GM21390 (cell line): ENCODE data around the gene E2F4.
A peak's percentile ranks its signal among the peaks of the same experiment; 100 is the strongest.

Source experiments
- ATAC-seq: cut with Tn5 transposase; IDR thresholded peaks from one replicate; pipeline ENCODE4 v1.9.1; 2021; ENCODE audit not compliant: unreplicated experiment

E2F4 gene

GRCh38 chr16:67207249-67208091 is 15.5 kb downstream of the E2F4 start:
- no peak for ATAC-seq

- no peak for ATAC-seq
Observed at GRCh38 chr16:67208154-67208896, 16.4 kb downstream of the E2F4 start.

- no peak for ATAC-seq
Observed at GRCh38 chr16:67209565-67209964, 17.6 kb downstream of the E2F4 start.

DNA sequence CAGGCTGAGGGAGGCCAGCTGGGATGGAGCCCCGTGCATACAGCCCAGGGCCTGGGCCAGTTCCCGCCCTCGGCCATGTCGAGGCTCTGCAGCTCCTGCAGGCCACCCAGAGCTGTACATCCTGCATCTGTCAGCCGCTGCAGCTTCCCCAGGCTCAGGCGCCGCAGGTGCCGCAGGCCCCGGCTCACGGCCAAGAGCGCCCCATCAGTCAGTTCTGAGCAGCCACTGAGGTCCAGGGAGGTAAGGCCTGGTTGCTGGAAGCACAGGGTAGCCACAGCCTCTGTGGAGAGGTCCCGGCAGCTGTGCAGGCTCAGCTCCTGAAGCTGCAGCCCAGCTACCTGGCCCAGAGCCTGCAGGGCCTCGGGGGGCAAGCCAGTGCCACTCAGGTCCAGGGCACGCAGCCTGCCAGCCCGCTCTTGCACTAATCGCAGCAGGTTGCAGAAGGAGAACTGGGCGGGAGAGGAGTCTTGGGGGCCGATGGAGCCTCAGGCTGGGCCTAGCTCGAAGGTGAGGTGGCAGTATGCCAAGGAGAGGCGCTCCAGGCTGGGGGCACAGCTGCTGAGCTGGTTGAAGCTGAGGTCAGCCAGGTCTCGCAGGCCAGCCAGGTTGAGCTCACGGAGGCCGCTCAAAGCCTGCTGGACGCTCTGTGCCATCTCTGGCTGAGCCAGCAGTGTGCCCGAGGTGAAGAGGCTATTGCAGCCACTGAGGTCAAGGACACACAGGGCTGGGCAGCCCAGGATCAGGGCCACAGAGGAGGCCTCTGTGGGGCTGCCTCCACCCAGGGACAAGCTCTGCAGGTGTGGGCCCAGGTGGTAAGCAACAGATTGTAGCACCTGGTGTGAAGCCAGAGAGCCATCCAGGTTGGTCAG is 18.3 kb downstream of the E2F4 start:
- no peak for ATAC-seq

- ATAC-seq: no peak
Observed at GRCh38 chr16:67211674-67212073, 19.7 kb downstream of the E2F4 start.

DNA sequence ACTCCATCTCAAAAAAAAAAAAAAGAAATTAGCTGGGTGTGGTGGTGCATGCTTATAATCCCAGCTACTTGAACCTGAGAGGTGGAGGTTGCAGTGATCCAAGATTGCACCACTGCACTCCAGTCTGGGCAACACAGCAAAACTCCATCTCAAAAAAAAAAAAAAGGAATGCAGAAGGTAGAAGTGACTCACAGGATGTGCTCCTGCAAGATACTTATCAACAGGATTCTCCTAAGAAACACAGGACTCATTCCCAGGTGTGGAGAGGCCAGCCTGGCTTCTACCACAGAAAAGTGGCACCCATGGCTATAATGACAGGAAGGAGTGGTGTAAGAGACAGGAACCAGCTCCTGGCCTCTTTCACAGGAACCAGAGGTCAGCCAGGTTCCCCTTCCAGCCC is 20.8 kb downstream of the E2F4 start:
- ATAC-seq: no peak

- ATAC-seq: no peak
Observed at GRCh38 chr16:67213197-67214019, 21.5 kb downstream of the E2F4 start.

DNA sequence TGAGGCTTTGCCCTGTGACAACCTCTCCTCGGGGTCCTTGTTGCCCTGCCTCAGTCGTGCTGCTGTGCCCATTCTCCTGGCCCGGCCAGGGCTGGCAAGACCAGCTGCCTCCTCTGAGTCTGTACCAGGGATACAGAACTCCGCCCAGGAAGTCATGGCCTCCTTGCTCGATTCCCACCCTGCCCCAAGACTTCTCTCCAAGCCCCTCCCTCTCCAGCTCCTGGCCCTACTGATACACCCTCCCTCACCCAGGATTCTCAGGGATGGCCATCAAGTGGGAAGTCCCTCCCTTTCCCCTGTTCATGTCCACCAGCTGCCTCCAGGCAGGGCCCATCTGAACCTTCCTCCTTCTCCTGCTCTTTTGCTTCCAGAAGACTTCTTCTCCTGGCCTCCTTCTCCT is 23.8 kb downstream of the E2F4 start:
- no peak for ATAC-seq

- ATAC-seq: no peak
Observed at GRCh38 chr16:67216612-67217490, 24.9 kb downstream of the E2F4 start.

DNA sequence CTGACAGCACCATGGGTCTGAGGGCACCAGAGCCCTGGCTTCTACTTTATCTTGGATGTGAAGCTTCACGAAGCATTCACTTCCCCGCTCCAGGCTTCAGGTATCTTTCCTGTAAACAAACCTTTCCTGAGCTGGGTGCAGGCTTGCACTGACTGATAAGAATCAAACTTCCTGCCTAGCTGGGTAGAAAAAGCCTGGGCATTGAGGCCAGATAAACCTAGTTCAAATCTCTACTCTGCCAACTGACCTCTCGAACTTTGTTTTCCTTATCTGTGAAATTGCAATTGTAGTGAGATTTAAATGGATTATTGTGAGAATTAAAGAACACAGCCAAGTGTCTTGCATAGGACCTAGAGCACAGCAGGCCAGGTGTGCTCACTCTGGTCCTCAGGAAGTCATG is 32.0 kb downstream of the E2F4 start:
- ATAC-seq: no peak

DNA sequence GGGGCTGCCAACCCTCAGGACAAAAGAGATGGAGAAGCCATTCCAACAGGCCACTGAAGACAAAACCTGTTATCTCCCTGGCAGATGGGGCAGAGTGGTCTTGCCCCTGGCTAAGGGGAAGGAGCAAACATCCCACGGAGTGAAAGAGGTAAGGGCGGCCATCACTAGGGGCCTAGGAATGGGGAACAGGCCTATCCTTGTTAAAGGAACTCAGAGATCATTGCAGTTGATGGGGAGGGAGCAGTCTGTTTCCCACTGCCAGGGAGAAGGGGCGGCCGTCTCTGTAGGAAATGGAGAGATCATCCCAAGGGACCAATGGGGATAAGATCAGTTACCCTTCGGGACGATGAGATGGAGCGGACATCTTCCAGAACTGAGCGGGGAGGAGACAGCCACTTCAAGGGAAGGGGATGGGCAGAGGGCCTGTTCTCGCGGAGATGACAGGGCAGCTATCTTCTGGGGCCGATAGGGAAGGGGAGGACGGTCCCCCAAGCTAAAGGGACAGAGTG is 34.4 kb downstream of the E2F4 start:
- ATAC-seq: no peak

- peak; percentile 93 for ATAC-seq
Observed at GRCh38 chr16:67226804-67227566, 35.0 kb downstream of the E2F4 start, which contains the start of gene TMEM208. TMEM208 (plus strand) TSS chr16:67227130; CDS start chr16:67227219, 89 bp downstream.

DNA sequence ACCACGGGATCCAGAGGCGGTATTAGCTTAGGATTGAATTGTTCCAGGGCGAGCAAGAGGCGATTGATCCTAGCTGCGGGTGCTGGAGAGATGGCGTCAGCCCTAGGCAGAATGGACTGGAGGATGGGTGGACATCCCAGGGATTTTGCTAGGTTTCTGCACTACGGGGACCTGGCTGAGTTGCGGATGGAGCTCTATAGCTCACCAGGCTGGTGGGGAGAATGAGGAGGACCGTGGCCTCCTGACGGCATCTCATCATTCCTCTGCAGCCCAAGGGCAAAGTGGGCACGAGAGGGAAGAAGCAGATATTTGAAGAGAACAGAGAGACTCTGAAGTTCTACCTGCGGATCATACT is 35.6 kb downstream of the E2F4 start:
- ATAC-seq: no peak

GRCh38 chr16:67228034-67228785 is 36.3 kb downstream of the E2F4 start:
- no peak for ATAC-seq

DNA sequence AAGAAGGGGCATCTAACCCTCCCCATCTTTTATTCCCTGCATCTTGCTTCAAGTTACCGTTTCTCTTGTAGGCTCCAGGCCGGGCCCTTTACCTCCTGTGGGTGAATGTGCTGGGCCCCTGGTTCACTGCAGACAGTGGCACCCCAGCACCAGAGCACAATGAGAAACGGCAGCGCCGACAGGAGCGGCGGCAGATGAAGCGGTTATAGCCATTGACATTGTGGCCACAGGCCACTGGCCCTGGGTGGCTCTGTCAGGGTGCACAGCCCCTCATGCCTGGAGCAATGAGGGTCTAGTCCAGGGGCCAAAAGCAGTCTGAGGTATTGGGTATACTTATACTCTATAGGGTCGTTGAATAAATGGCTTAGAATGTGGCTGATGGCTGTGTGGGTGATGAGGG is 37.0 kb downstream of the E2F4 start:
- ATAC-seq: no peak

GRCh38 chr16:67229906-67230808 is 38.2 kb downstream of the E2F4 start:
- ATAC-seq: no peak
